H1 (cell line): ENCODE data around the gene JMJD7. TPM values are rescaled to one million over a fixed set of nuclear protein-coding genes. Genes with fewer than 3 reads are reported as not detected.
A peak's percentile ranks its signal among the peaks of the same experiment; 100 is the strongest.

Source experiments
- CTCF ChIA-PET: fragments of 300-600 bp; sonication (Branson Sonifier 250); formaldehyde crosslinking; loops from one replicate; lab custom pipeline; 2021; ENCODE audit not compliant: partially characterized antibody; lab: Charles Lee
- POLR2A ChIA-PET: fragments of 300-600 bp; sonication (Branson Sonifier 250); formaldehyde crosslinking; loops from one replicate; lab custom pipeline; 2021; ENCODE audit warnings: inconsistent platforms; ENCODE audit not compliant: partially characterized antibody; lab: Charles Lee
- DNase-seq, 2 experiments: peaks; one replicate each; pipeline versions ENCODE4 v3.0.0 to v3.0.0-alpha.2; 2010 to 2022; ENCODE audit warnings: low spot score in 2 of 2, low read depth in 1 of 2, mixed read lengths in 1 of 2
- FAIRE-seq: peaks from 2 replicates; lab custom pipeline; 2011; peaks lifted over from hg19 to GRCh38; lab: Jason Lieb, UNC
- H2AFZ ChIP-seq: 2 replicates; pipeline ENCODE4 v1.8.1; 2012; ENCODE audit warnings: low read length, inconsistent platforms
- H2AK5ac ChIP-seq: 2 replicates; pipeline ENCODE4 v1.6.1; 2013; ENCODE audit warnings: low read depth, low read length
- H2BK120ac ChIP-seq: replicated peaks from 2 replicates; pipeline ENCODE3; 2013; ENCODE audit warnings: low read depth, low read length, inconsistent platforms
- H2BK12ac ChIP-seq: 2 replicates; pipeline ENCODE4 v1.6.1; 2013; ENCODE audit warnings: low read depth, low read length
- H2BK15ac ChIP-seq: 2 replicates; pipeline ENCODE4 v1.6.1; 2013; ENCODE audit warnings: low read length
- H2BK20ac ChIP-seq: 2 replicates; pipeline ENCODE4 v1.6.1; 2013; ENCODE audit warnings: low read length
- H2BK5ac ChIP-seq: 2 replicates; pipeline ENCODE4 v1.6.1; 2013; ENCODE audit warnings: low read depth, low read length
- H3K14ac ChIP-seq: 2 replicates; pipeline ENCODE4 v1.6.1; 2013; ENCODE audit warnings: inconsistent platforms; ENCODE audit not compliant: insufficient read length
- H3K18ac ChIP-seq: 2 replicates; pipeline ENCODE4 v1.6.1; 2013; ENCODE audit warnings: low read length; ENCODE audit errors: extremely low read depth
- H3K23ac ChIP-seq: 2 replicates; pipeline ENCODE4 v1.6.1; 2013; ENCODE audit warnings: inconsistent platforms; ENCODE audit not compliant: insufficient read length
- H3K23me2 ChIP-seq: 2 replicates; pipeline ENCODE4 v1.6.1; 2013; ENCODE audit warnings: low read depth, low read length
- H3K27ac ChIP-seq: 2 replicates; pipeline ENCODE4 v1.6.1; 2011; ENCODE audit warnings: low read depth, low read length, inconsistent platforms
- H3K27me3 ChIP-seq, 4 experiments: replicated peaks in 1 of 4; 1 replicate in 1 of 4; 2 replicates in 3 of 4; pipeline versions ENCODE4 v1.6.1 to v1.8.1; 2011 to 2013; ENCODE audit warnings: low read length in 3 of 4, mild to moderate bottlenecking in 3 of 4, inconsistent platforms in 2 of 4, mixed read lengths in 2 of 4, moderate library complexity in 1 of 4; ENCODE audit not compliant: control insufficient read depth in 3 of 4, insufficient read depth in 3 of 4; ENCODE audit errors: extremely low read depth in 1 of 4
- H3K36me3 ChIP-seq, 4 experiments: 2 replicates each; pipeline versions ENCODE4 v1.6.1 to v1.8.1; 2011 to 2013; ENCODE audit warnings: mild to moderate bottlenecking in 4 of 4, low read length in 3 of 4, moderate library complexity in 2 of 4, control low read depth in 1 of 4, inconsistent platforms in 1 of 4; ENCODE audit not compliant: insufficient read depth in 4 of 4, control insufficient read depth in 2 of 4
- H3K4ac ChIP-seq: replicated peaks from 2 replicates; pipeline ENCODE3; 2013; ENCODE audit warnings: low read length, low read depth, mixed read lengths, inconsistent platforms; ENCODE audit not compliant: insufficient read length
- H3K4me1 ChIP-seq, 4 experiments: replicated peaks in 1 of 4; 1 replicate in 1 of 4; 2 replicates in 3 of 4; pipeline versions ENCODE4 v1.6.1 to v1.8.1; 2011 to 2013; ENCODE audit warnings: low read length in 3 of 4, inconsistent platforms in 2 of 4, mixed read lengths in 1 of 4; ENCODE audit not compliant: insufficient read depth in 4 of 4, control insufficient read depth in 3 of 4
- H3K4me2 ChIP-seq, 2 experiments: 2 replicates each; pipeline versions ENCODE4 v1.6.1 to v1.8.1; 2011 to 2013; ENCODE audit warnings: low read depth in 2 of 2, low read length in 2 of 2, control low read depth in 1 of 2, inconsistent platforms in 1 of 2, mild to moderate bottlenecking in 1 of 2; ENCODE audit not compliant: insufficient read depth in 1 of 2
- H3K4me3 ChIP-seq, 4 experiments: fragments of 200-600, 300-600 bp in 1 of 4; sonication (generic), shearing (Covaris generic), sonication (Bioruptor Twin) in 1 of 4; 2 replicates each; pipeline versions ENCODE4 v1.5.1 to v1.8.1; 2011 to 2016; ENCODE audit warnings: low read length in 4 of 4, low read depth in 3 of 4, control low read depth in 2 of 4, inconsistent platforms in 2 of 4, mild to moderate bottlenecking in 2 of 4, mixed read lengths in 1 of 4, moderate library complexity in 1 of 4; ENCODE audit not compliant: insufficient read depth in 2 of 4; ENCODE audit errors: extremely low read depth in 1 of 4
- H3K56ac ChIP-seq: replicated peaks from 2 replicates; pipeline ENCODE3; 2013; ENCODE audit warnings: low read depth, mild to moderate bottlenecking, mixed read lengths, low read length, inconsistent platforms; ENCODE audit not compliant: insufficient read length
- H3K79me1 ChIP-seq: 2 replicates; pipeline ENCODE4 v1.6.1; 2013; ENCODE audit warnings: low read depth, low read length, control low read depth
- H3K79me2 ChIP-seq, 2 experiments: 2 replicates each; pipeline versions ENCODE4 v1.6.1 to v1.8.1; 2012 to 2013; ENCODE audit warnings: low read length in 2 of 2, mild to moderate bottlenecking in 2 of 2, inconsistent platforms in 1 of 2; ENCODE audit not compliant: insufficient read depth in 2 of 2, control insufficient read depth in 1 of 2
- H3K9ac ChIP-seq, 4 experiments: replicated peaks in 1 of 4; 1 replicate in 1 of 4; 2 replicates in 3 of 4; pipeline versions ENCODE4 v1.6.1 to v1.8.1; 2011 to 2013; ENCODE audit warnings: low read depth in 3 of 4, low read length in 3 of 4, control low read depth in 2 of 4, mild to moderate bottlenecking in 2 of 4, moderate library complexity in 2 of 4, inconsistent platforms in 1 of 4; ENCODE audit errors: extremely low read depth in 1 of 4
- H3K9me3 ChIP-seq, 2 experiments: 2 replicates each; pipeline versions ENCODE4 v1.6.1 to v1.8.1; 2012 to 2013; ENCODE audit warnings: mild to moderate bottlenecking in 2 of 2, moderate library complexity in 2 of 2, control low read depth in 1 of 2, inconsistent platforms in 1 of 2, low read depth in 1 of 2, low read length in 1 of 2, mixed read lengths in 1 of 2; ENCODE audit not compliant: insufficient read depth in 2 of 2
- H4K20me1 ChIP-seq, 2 experiments: replicated peaks in 1 of 2; 2 replicates each; pipeline versions ENCODE3 to v1.8.1; 2011 to 2013; ENCODE audit warnings: inconsistent platforms in 2 of 2, low read length in 2 of 2, mild to moderate bottlenecking in 1 of 2; ENCODE audit not compliant: insufficient read depth in 2 of 2, control insufficient read depth in 1 of 2
- H4K5ac ChIP-seq: 2 replicates; pipeline ENCODE4 v1.6.1; 2013; ENCODE audit warnings: low read length, low read depth, mixed read lengths, inconsistent platforms; ENCODE audit not compliant: insufficient read length
- H4K8ac ChIP-seq: 2 replicates; pipeline ENCODE4 v1.8.0; 2013; ENCODE audit warnings: mild to moderate bottlenecking, moderate library complexity, low read length, inconsistent platforms; ENCODE audit not compliant: insufficient read depth; ENCODE audit errors: extremely low read depth
- H4K91ac ChIP-seq: replicated peaks from 2 replicates; pipeline ENCODE3; 2013; ENCODE audit warnings: low read length, mixed read lengths, inconsistent platforms; ENCODE audit not compliant: insufficient read length
- CEBPB ChIP-seq: IDR thresholded peaks from 2 replicates; pipeline ENCODE4 v1.6.1; 2012; ENCODE audit warnings: low read depth, low read length
- CREB1 ChIP-seq: IDR thresholded peaks from 2 replicates; pipeline ENCODE4 v1.6.1; 2012; ENCODE audit warnings: inconsistent platforms
- EZH2 ChIP-seq: fragments of 200-600 bp; sonication (generic); IDR thresholded peaks from 2 replicates; pipeline ENCODE4 v1.7.1; 2012; ENCODE audit warnings: low read depth, mild to moderate bottlenecking, moderate library complexity, low read length, inconsistent platforms; ENCODE audit not compliant: severe bottlenecking
- JUND ChIP-seq: IDR thresholded peaks from 2 replicates; pipeline ENCODE4 v1.6.1; 2011; ENCODE audit warnings: mild to moderate bottlenecking, improper control_type of control experiment, low read length
- KDM1A ChIP-seq: fragments of 200-600, 300-600 bp; sonication (generic); IDR thresholded peaks from 2 replicates; pipeline ENCODE4 v1.7.1; 2016; ENCODE audit warnings: mild to moderate bottlenecking, low read length, borderline replicate concordance
- PHF8 ChIP-seq: fragments of 200-600 bp; sonication (generic); conservative IDR thresholded peaks from 2 replicates; pipeline ENCODE4 v1.7.1; 2012; ENCODE audit warnings: low read depth, mild to moderate bottlenecking, inconsistent platforms, low read length, moderate library complexity
- POLR2A ChIP-seq, 2 experiments: IDR thresholded peaks; 1 replicate in 1 of 2; 2 replicates in 1 of 2; pipeline ENCODE4 v1.6.1; 2011; ENCODE audit warnings: low read depth in 2 of 2, low read length in 2 of 2, mild to moderate bottlenecking in 2 of 2; ENCODE audit errors: control extremely low read depth in 1 of 2
- RFX5 ChIP-seq: IDR thresholded peaks from 2 replicates; pipeline ENCODE4 v1.6.1; 2011; ENCODE audit warnings: low read depth, low read length, improper control_type of control experiment, borderline replicate concordance
- RXRA ChIP-seq: IDR thresholded peaks from 2 replicates; pipeline ENCODE4 v1.6.1; 2011; ENCODE audit warnings: low read depth, mild to moderate bottlenecking, low read length, moderate library complexity; ENCODE audit not compliant: insufficient read depth
- SIX5 ChIP-seq: IDR thresholded peaks from 2 replicates; pipeline ENCODE4 v1.6.1; 2011; ENCODE audit warnings: mild to moderate bottlenecking, low read depth, low read length
- SP4 ChIP-seq: IDR thresholded peaks from 2 replicates; pipeline ENCODE4 v1.6.1; 2012; ENCODE audit warnings: low read length, inconsistent platforms
- TCF12 ChIP-seq: IDR thresholded peaks from 2 replicates; pipeline ENCODE4 v1.6.1; 2011; ENCODE audit warnings: low read depth, mild to moderate bottlenecking, low read length
- TEAD4 ChIP-seq: IDR thresholded peaks from 2 replicates; pipeline ENCODE4 v1.6.1; 2012; ENCODE audit warnings: low read depth, low read length, inconsistent platforms, mixed read lengths
- USF2 ChIP-seq: IDR thresholded peaks from 2 replicates; pipeline ENCODE4 v1.6.1; 2011; ENCODE audit warnings: low read length, improper control_type of control experiment
- WGBS, 2 experiments: shearing (Covaris generic) in 1 of 2; methylation state at CpG; one replicate each; pipeline versions ENCODE4 v1.1.6 to v1.1.7; 2013 to 2015; ENCODE audit warnings: low lambda C conversion rate in 2 of 2, mixed read lengths in 2 of 2, inconsistent platforms in 1 of 2, low coverage in 1 of 2, missing lambda C conversion rate in 1 of 2; ENCODE audit not compliant: insufficient replicate concordance in 2 of 2, insufficient coverage in 1 of 2, insufficient read length in 1 of 2; ENCODE audit errors: extremely low coverage in 1 of 2, missing lambda C conversion rate in 1 of 2; 5-methylcytosine and 5-hydroxymethylcytosine counted together
- polyA plus RNA-seq, 7 experiments: library from polyadenylated mRNA; depleted of rRNA in 3 of 7; stranded (reverse) in 5 of 7; unstranded in 2 of 7; fragments of >200 nt in 5 of 7; fragments of 200-250 nt in 2 of 7; gene quantifications; 1 replicate in 5 of 7; 2 replicates in 1 of 7; 4 replicates in 1 of 7; pipeline versions ENCODE4 v1.2.1 to v1.2.3, GENCODE V29; 2011 to 2013; ENCODE audit warnings: missing spikeins in 2 of 7, mixed read lengths in 2 of 7
- total RNA-seq: library from RNA; stranded (reverse); fragmentation: NEBNext Ultra II Directional; extraction: Animal tissue kit (Norgen Biotek cat#: 25700); gene quantifications from 2 replicates; pipeline ENCODE4 v1.2.1, GENCODE V29; 2021

The JMJD7 gene
- total and polyA plus RNA-seq, 2 of the 8 experiments (the other 6 are each of a cell fraction or from before 2014, with no cell fraction given): 15.0 to 20.0 TPM

- Histone ChIP-seq H3K4me1 (peaks cover 0 to 9% (median 4%) of the 10 kb centered on the region in 4 experiments; a peak in 5 of 7 replicates), H3K23me2 (peaks cover 4% of the 10 kb centered on the region; the same call in 1 of the 2 replicates), H3K79me1 (no peaks in the 10 kb centered on the region), H3K23ac (no peak overlapping the region), H3K79me2 (no peaks in the 10 kb centered on the region), H2BK20ac (no peak overlapping the region), H3K4ac (no peak overlapping the region), H3K14ac (no peak overlapping the region), H2AFZ (no peak overlapping the region), H3K56ac (no peak overlapping the region), H3K9ac (no peak overlapping the region), H3K4me2 (0 out of 4 replicates have a peak overlapping the region, but pooled peaks of 1 of the 2 experiments have one; percentile 69), H3K27me3 (peaks cover 21 to 36% (median 31%) of the 10 kb centered on the region in 4 experiments), H3K18ac (no peak overlapping the region), H4K5ac (no peak overlapping the region), H4K20me1 (peaks cover 0 to 2% of the 10 kb centered on the region in 2 experiments), H2BK5ac (no peak overlapping the region), H3K27ac (no peak overlapping the region), H2BK12ac (peak overlapping the region; percentile 27; the same call in 1 of the 2 replicates), H4K91ac (no peak overlapping the region), H3K4me3 (no peak overlapping the region), H4K8ac (peak overlapping the region; percentile 11; the same call in 1 of the 2 replicates), H3K9me3 (no peaks in the 10 kb centered on the region), H2BK120ac (no peak overlapping the region), H2BK15ac (peak overlapping the region; percentile 1; the same call in 1 of the 2 replicates), H3K36me3 (no peaks in the 10 kb centered on the region), H2AK5ac (0 out of 2 replicates have a peak overlapping the region, but pooled peaks have one; percentile 7)
- CTCF ChIA-PET: interaction anchor here (0.7 to 7.9 kb wide), 10 partner anchors 11 to 107 kb away, joined by 3 to 58 read pairs (median 5); partner anchors contain the start of gene MAPKBP1
- DNase-seq (no peak), FAIRE-seq (no peak)
- WGBS, 2 experiments: 85% methylated on average over 8 of the region's 8 CpGs; no CpG with 5 or more reads in 1 of the 2 experiments
- POLR2A ChIA-PET: interaction anchor here (0.8 to 3.2 kb wide), 6 partner anchors 11 to 295 kb away, joined by 3 to 11 read pairs (median 4); partner anchors contain the start of gene JMJD7
- TF ChIP-seq RXRA: no peak
- TF ChIP-seq TEAD4: no peak
- TF ChIP-seq CEBPB: no peak
- TF ChIP-seq TCF12: no peak
- TF ChIP-seq JUND: no peak
- TF ChIP-seq PHF8: no peak
- no peak for TF ChIP-seq CREB1
- no peak for TF ChIP-seq POLR2A (IDR thresholded peaks at IDR 0.05; ENCODE audit: control extremely low read depth in 1 of 2, low read depth in 2 of 2, low read length in 2 of 2)
- TF ChIP-seq RFX5: no peak
- TF ChIP-seq EZH2: no peak
- no peak for TF ChIP-seq USF2
- no peak for TF ChIP-seq KDM1A
- no peak for TF ChIP-seq SP4
- no peak for TF ChIP-seq SIX5
Observed at GRCh38 chr15:41881086-41881485, 53.2 kb downstream of the JMJD7 start.
